IMR-90 (cell line): ENCODE data around the gene ABHD13. TPM values are rescaled to one million over a fixed set of nuclear protein-coding genes. Genes with fewer than 3 reads are reported as not detected.
A peak's percentile ranks its signal among the peaks of the same experiment; 100 is the strongest.

ENCODE experiments used
- ATAC-seq: fragments of 200-7000 bp; cut with Tn5 transposase; 2 replicates; pipeline ENCODE4 v1.9.1; 2020; ENCODE audit warnings: low read depth, mild to moderate bottlenecking, moderate library complexity
- BruUV-seq: library from RNA; stranded (reverse); fragments of 400-500 nt; replicated peaks from 2 replicates; lab custom pipeline; 2021; lab: Mats Ljungman, UMichigan
- CTCF ChIA-PET: fragments of 300-600 bp; formaldehyde crosslinking; extraction: SDS; loops from one replicate; lab custom pipeline; 2021; ENCODE audit warnings: antibody characterized with exemption; lab: Yijun Ruan, JAX
- POLR2A ChIA-PET: fragments of 300-600 bp; sonication (Branson Sonifier 250); formaldehyde crosslinking; loops from one replicate; lab custom pipeline; 2022; ENCODE audit warnings: antibody characterized with exemption; ENCODE audit not compliant: unreplicated experiment; lab: Charles Lee
- DNase-seq: peaks from one replicate; pipeline ENCODE4 v3.0.0; 2013
- H2AFZ ChIP-seq: replicated peaks from 2 replicates; pipeline ENCODE3; 2013; ENCODE audit warnings: low read length, mild to moderate bottlenecking; ENCODE audit not compliant: poor library complexity
- H2AK5ac ChIP-seq: 2 replicates; pipeline ENCODE4 v1.6.1; 2013; ENCODE audit warnings: low read depth, low read length, inconsistent platforms
- H2AK9ac ChIP-seq: replicated peaks from 2 replicates; pipeline ENCODE3; 2013; ENCODE audit warnings: mild to moderate bottlenecking, low read depth, low read length, moderate library complexity; ENCODE audit not compliant: poor library complexity
- H2BK120ac ChIP-seq: 2 replicates; pipeline ENCODE4 v1.6.1; 2013; ENCODE audit warnings: low read depth, low read length, inconsistent platforms
- H2BK15ac ChIP-seq: 3 replicates; pipeline ENCODE4 v1.6.1; 2013; ENCODE audit warnings: low read depth, low read length, inconsistent platforms
- H2BK20ac ChIP-seq: 2 replicates; pipeline ENCODE4 v1.6.1; 2013; ENCODE audit warnings: low read depth, mild to moderate bottlenecking, inconsistent platforms, low read length, moderate library complexity
- H2BK5ac ChIP-seq: 2 replicates; pipeline ENCODE4 v1.6.1; 2013; ENCODE audit warnings: mild to moderate bottlenecking, low read depth, low read length, inconsistent platforms; ENCODE audit not compliant: poor library complexity, severe bottlenecking
- H3K14ac ChIP-seq: replicated peaks from 2 replicates; pipeline ENCODE4 v1.6.1; 2013; ENCODE audit warnings: low read depth, low read length, inconsistent platforms
- H3K18ac ChIP-seq: 2 replicates; pipeline ENCODE4 v1.6.1; 2013; ENCODE audit warnings: low read depth, low read length, control low read depth
- H3K23ac ChIP-seq: 2 replicates; pipeline ENCODE4 v1.6.1; 2013; ENCODE audit warnings: low read depth, low read length, inconsistent platforms
- H3K27ac ChIP-seq: 2 replicates; pipeline ENCODE4 v1.5.1; 2013; ENCODE audit warnings: mild to moderate bottlenecking, control low read depth, low read length; ENCODE audit not compliant: insufficient read depth
- H3K27me3 ChIP-seq: 2 replicates; pipeline ENCODE4 v1.6.1; 2013; ENCODE audit warnings: low read length; ENCODE audit not compliant: control insufficient read depth, insufficient read depth
- H3K36me3 ChIP-seq: 2 replicates; pipeline ENCODE4 v1.6.1; 2013; ENCODE audit warnings: low read length, mixed read lengths; ENCODE audit not compliant: control insufficient read depth, insufficient read depth
- H3K4ac ChIP-seq: 2 replicates; pipeline ENCODE4 v1.6.1; 2013; ENCODE audit warnings: low read depth, low read length, inconsistent platforms
- H3K4me1 ChIP-seq: 2 replicates; pipeline ENCODE4 v1.6.1; 2013; ENCODE audit warnings: low read length, mixed read lengths; ENCODE audit not compliant: control insufficient read depth, insufficient read depth
- H3K4me2 ChIP-seq: 2 replicates; pipeline ENCODE4 v1.6.1; 2013; ENCODE audit warnings: low read depth, mild to moderate bottlenecking, control low read depth, low read length, moderate library complexity
- H3K4me3 ChIP-seq: 2 replicates; pipeline ENCODE4 v1.5.1; 2013; ENCODE audit warnings: low read depth, mild to moderate bottlenecking, control low read depth, low read length, moderate library complexity; ENCODE audit not compliant: insufficient read depth
- H3K56ac ChIP-seq: 2 replicates; pipeline ENCODE4 v1.6.1; 2013; ENCODE audit warnings: low read length, inconsistent platforms; ENCODE audit not compliant: insufficient read depth; ENCODE audit errors: extremely low read depth
- H3K79me1 ChIP-seq, 2 experiments: 2 replicates each; pipeline ENCODE4 v1.6.1; 2013; ENCODE audit warnings: low read length in 2 of 2, inconsistent platforms in 1 of 2, low read depth in 1 of 2
- H3K9ac ChIP-seq: 2 replicates; pipeline ENCODE4 v1.6.1; 2013; ENCODE audit warnings: low read depth, low read length, control low read depth
- H3K9me1 ChIP-seq: 2 replicates; pipeline ENCODE4 v1.6.1; 2013; ENCODE audit warnings: low read length, inconsistent platforms; ENCODE audit not compliant: insufficient read depth
- H3K9me3 ChIP-seq: 2 replicates; pipeline ENCODE4 v1.6.1; 2013; ENCODE audit warnings: low read length; ENCODE audit not compliant: control insufficient read depth, insufficient read depth
- H4K20me1 ChIP-seq: 2 replicates; pipeline ENCODE4 v1.6.1; 2013; ENCODE audit warnings: low read length, inconsistent platforms; ENCODE audit not compliant: insufficient read depth
- H4K5ac ChIP-seq: 2 replicates; pipeline ENCODE4 v1.6.1; 2013; ENCODE audit warnings: mild to moderate bottlenecking, low read depth, low read length, control low read depth
- H4K8ac ChIP-seq, 2 experiments: 2 replicates each; pipeline ENCODE4 v1.6.1; 2013; ENCODE audit warnings: low read depth in 2 of 2, low read length in 2 of 2, control low read depth in 1 of 2, inconsistent platforms in 1 of 2
- H4K91ac ChIP-seq: 2 replicates; pipeline ENCODE4 v1.6.1; 2013; ENCODE audit warnings: low read depth, low read length, inconsistent platforms; ENCODE audit not compliant: insufficient read depth
- CTCF ChIP-seq: conservative IDR thresholded peaks from 2 replicates; pipeline ENCODE4 v1.5.1; 2012; ENCODE audit warnings: mild to moderate bottlenecking, low read depth, low read length, improper control_type of control experiment
- ELK1 ChIP-seq: fragments of 150-350 bp; IDR thresholded peaks from 2 replicates; pipeline ENCODE4 v1.6.1; 2016; ENCODE audit warnings: low read depth, mild to moderate bottlenecking, low read length, moderate library complexity, borderline replicate concordance
- MXI1 ChIP-seq: IDR thresholded peaks from 2 replicates; pipeline ENCODE4 v1.6.1; 2012; ENCODE audit warnings: low read depth, mild to moderate bottlenecking, low read length, moderate library complexity, borderline replicate concordance
- RAD21 ChIP-seq: IDR thresholded peaks from 2 replicates; pipeline ENCODE4 v1.6.1; 2012; ENCODE audit warnings: low read length, improper control_type of control experiment
- SMC3 ChIP-seq: fragments of 150-350 bp; IDR thresholded peaks from 2 replicates; pipeline ENCODE4 v1.6.1; 2016; ENCODE audit warnings: low read depth, mild to moderate bottlenecking, antibody characterized with exemption, low read length, moderate library complexity
- WGBS, 2 experiments: methylation state at CpG; one replicate each; pipeline versions ENCODE4 v1.1.5 to v1.1.7; 2013; ENCODE audit warnings: missing lambda C conversion rate in 2 of 2; ENCODE audit not compliant: insufficient read length in 1 of 2; ENCODE audit errors: extremely low coverage in 2 of 2; 5-methylcytosine and 5-hydroxymethylcytosine counted together
- dilution Hi-C: fragments of 300-500 bp; cut with HindIII; formaldehyde crosslinking; loops from one replicate; pipeline ENCODE4 v1.14.3; 2018; ENCODE audit warnings: low sequenced_read_pairs; ENCODE audit not compliant: unreplicated experiment
- in situ Hi-C: fragments of 300-500 bp; cut with MboI; formaldehyde crosslinking; loops from 3 replicates; pipeline ENCODE4 v1.14.3; 2019; ENCODE audit warnings: low sequenced_read_pairs, inconsistent platforms, mixed read lengths
- intact Hi-C: fragments of 100-400 bp; cut with micrococcal nuclease; formaldehyde crosslinking; loops from 2 replicates; pipeline ENCODE4 v1.10.0; 2022
- polyA plus RNA-seq, 3 experiments: library from polyadenylated mRNA; depleted of rRNA; stranded (reverse); fragments of >200 nt; gene quantifications; 2 replicates each; pipeline ENCODE4 v1.2.3, GENCODE V29; 2012; ENCODE audit warnings: low replicate concordance in 1 of 3
- total RNA-seq: library from RNA; depleted of rRNA; stranded (reverse); fragments of >200 nt; gene quantifications from 2 replicates; pipeline ENCODE4 v1.2.3, GENCODE V29; 2012

Gene ABHD13
- total and polyA plus RNA-seq, 2 of the 4 experiments (the other 2 are of a cell fraction) = 4.0 to 4.1 TPM

- Histone ChIP-seq H3K14ac (no peak overlapping the region), H2BK20ac (no peak overlapping the region), H4K5ac (no peak overlapping the region), H2BK120ac (no peak overlapping the region), H3K9me1 (peaks cover 2% of the 10 kb centered on the region; the same call in 1 of the 2 replicates), H3K4ac (no peak overlapping the region), H3K18ac (no peak overlapping the region), H3K9me3 (no peaks in the 10 kb centered on the region), H3K56ac (no peak overlapping the region), H4K8ac (no peak overlapping the region), H3K23ac (no peak overlapping the region), H4K91ac (no peak overlapping the region), H2BK5ac (peak overlapping the region; percentile 54), H2AK9ac (no peak overlapping the region), H2AFZ (no peak overlapping the region), H3K79me1 (peaks cover 27 to 37% of the 10 kb centered on the region in 2 experiments), H4K20me1 (peaks cover 21% of the 10 kb centered on the region; the same call in 1 of the 2 replicates), H2AK5ac (no peak overlapping the region), H3K27ac (no peak overlapping the region), H3K36me3 (0 out of 2 replicates have a peak, but pooled peaks cover 1% of the 10 kb centered on the region), H3K9ac (no peak overlapping the region), H3K27me3 (no peaks in the 10 kb centered on the region), H3K4me2 (peak overlapping the region; percentile 50; the same call in 1 of the 2 replicates), H2BK15ac (no peak overlapping the region), H3K4me3 (no peak overlapping the region), H3K4me1 (peaks cover 8% of the 10 kb centered on the region; the same call in 1 of the 2 replicates)
- dilution Hi-C loops = no loop called here
- ChIA-PET POLR2A (no interaction called here), CTCF (interaction anchor here (0.6 kb wide), 1 partner anchor 1337 kb away, joined by 3 read pairs; no protein-coding TSS in a partner anchor)
- no TSS peak for BruUV-seq
- ATAC-seq (peak; percentile 75), DNase-seq (peak; percentile 52)
- WGBS, 2 experiments = no CpG with 5 or more reads among the region's 1 CpG
- intact Hi-C loops = loop anchor here (2.0 to 5.0 kb wide), 2 partner anchors 280 to 669 kb away; no protein-coding TSS in a partner anchor
- TF ChIP-seq CTCF (peak; percentile 74), ELK1 (no peak), MXI1 (no peak), SMC3 (peak; percentile 25; the same call in 1 of the 2 replicates), RAD21 (peak; percentile 54)
- in situ Hi-C loops = no loop called here
Measured at GRCh38 chr13:108227651-108228272, 9.6 kb downstream of the ABHD13 start.
